Fibroblast of the aortic adventitia (primary cell): ENCODE results near the gene ZDHHC18. TPM values are rescaled to one million over a fixed set of nuclear protein-coding genes. Genes with fewer than 3 reads are reported as not detected.
A peak's percentile ranks its signal among the peaks of the same experiment; 100 is the strongest.
"Not testable (repeated sequence)": the region's sequence is repeated elsewhere in the genome, so short reads cannot be mapped to it uniquely, and the experiment has no call there.

Source experiments
- DNase-seq: peaks from one replicate; pipeline ENCODE4 v3.0.0-alpha.2; 2010; ENCODE audit warnings: low read depth
- H3K4me3 ChIP-seq: 2 replicates; pipeline ENCODE4 v1.5.1; 2011; ENCODE audit warnings: low read depth, mild to moderate bottlenecking, control low read depth, low read length, moderate library complexity
- total RNA-seq: library from RNA; depleted of rRNA; stranded (reverse); fragments of >200 nt; gene quantifications from 2 replicates; pipeline ENCODE4 v1.2.3, GENCODE V29; 2012; ENCODE audit warnings: low replicate concordance
- TF ChIP-seq, protein P1 (sequence below): IDR thresholded peaks from 2 replicates; pipeline ENCODE4 v1.5.1; 2011; ENCODE audit warnings: mild to moderate bottlenecking, low read length, control low read depth, inconsistent platforms; ENCODE audit not compliant: insufficient read depth

The ZDHHC18 gene
- total RNA-seq, 1 donor, result 10.4 TPM

DNA sequence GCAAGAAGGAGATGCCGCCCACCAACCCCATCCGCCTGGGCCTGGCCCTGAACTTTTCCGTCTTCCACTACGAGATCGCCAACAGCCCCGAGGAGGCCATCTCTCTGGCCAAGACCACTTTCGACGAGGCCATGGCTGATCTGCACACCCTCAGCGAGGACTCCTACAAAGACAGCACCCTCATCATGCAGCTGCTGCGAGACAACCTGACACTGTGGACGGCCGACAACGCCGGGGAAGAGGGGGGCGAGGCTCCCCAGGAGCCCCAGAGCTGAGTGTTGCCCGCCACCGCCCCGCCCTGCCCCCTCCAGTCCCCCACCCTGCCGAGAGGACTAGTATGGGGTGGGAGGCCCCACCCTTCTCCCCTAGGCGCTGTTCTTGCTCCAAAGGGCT lies 37.2 kb downstream of the ZDHHC18 start:
- no peak for DNase-seq
- TF ChIP-seq, protein P1, sequence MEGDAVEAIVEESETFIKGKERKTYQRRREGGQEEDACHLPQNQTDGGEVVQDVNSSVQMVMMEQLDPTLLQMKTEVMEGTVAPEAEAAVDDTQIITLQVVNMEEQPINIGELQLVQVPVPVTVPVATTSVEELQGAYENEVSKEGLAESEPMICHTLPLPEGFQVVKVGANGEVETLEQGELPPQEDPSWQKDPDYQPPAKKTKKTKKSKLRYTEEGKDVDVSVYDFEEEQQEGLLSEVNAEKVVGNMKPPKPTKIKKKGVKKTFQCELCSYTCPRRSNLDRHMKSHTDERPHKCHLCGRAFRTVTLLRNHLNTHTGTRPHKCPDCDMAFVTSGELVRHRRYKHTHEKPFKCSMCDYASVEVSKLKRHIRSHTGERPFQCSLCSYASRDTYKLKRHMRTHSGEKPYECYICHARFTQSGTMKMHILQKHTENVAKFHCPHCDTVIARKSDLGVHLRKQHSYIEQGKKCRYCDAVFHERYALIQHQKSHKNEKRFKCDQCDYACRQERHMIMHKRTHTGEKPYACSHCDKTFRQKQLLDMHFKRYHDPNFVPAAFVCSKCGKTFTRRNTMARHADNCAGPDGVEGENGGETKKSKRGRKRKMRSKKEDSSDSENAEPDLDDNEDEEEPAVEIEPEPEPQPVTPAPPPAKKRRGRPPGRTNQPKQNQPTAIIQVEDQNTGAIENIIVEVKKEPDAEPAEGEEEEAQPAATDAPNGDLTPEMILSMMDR, result no peak
- no peak overlapping the region for H3K4me3 ChIP-seq

DNA sequence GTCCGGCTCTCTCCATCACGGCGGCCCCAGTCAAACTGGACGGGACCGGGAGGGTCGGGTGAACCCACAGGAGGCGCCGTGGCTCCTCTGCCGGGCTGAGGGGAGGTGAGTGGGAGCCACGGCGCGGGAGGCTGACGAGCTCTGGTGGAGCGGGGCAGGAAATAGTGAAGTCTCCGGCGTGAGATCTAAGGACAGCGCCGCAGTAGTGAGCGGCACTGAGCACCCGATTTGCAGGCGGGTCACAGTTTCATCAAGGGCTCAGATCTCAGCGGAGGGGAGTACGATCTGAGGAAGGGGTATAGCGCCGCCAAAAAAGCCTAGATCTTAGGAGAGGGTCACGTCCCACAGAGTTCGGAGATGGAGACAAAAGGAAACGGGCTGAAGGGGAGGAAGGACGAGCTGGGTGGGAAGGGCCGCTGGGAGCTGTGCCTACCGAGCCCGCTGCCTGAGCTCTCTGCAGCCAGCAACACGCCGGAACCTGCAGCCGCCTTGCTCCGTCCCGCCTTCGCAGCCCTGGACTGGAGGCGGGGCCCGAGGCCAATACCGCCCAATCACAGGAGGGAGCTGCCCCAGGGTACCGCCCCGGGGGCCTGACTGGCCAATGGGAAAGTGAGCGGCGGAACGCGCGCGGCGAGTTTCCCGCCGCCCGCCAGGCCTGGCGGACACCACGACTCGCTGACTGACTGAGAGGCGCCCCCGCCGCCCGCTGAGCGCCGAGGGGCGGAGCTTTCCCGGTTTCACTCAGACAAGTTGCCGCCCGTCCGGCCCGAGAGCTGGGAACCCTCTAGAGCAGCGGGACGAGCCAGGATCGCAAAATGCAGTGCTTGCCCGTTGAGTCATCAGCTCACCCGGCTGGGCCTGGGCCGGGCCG lies 38.4 kb downstream of the ZDHHC18 start:
- peak; percentile 96 for DNase-seq
- TF ChIP-seq, protein P1, result no peak
- H3K4me3 ChIP-seq, result peak overlapping the region; percentile 75

DNA sequence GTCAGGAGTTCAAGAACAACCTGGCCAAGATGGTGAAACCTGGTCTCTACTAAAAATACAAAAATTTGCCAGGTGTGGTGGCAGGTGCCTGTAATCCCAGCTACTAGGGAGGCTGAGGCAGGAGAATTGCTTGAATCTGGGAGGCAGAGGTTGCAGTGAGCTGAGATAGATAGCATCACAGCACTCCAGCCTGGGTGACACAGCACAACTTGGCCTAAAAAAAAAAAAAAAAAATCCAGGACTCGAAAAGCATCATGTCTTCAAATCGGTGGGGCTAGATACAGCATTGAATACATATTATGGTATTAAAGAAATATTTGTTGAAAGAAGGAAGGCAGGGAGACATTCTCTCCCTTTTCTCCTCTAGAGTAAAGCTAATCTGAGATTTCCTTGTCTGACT lies 46.6 kb downstream of the ZDHHC18 start:
- H3K4me3 ChIP-seq, DNase-seq: not testable (repeated sequence)

DNA sequence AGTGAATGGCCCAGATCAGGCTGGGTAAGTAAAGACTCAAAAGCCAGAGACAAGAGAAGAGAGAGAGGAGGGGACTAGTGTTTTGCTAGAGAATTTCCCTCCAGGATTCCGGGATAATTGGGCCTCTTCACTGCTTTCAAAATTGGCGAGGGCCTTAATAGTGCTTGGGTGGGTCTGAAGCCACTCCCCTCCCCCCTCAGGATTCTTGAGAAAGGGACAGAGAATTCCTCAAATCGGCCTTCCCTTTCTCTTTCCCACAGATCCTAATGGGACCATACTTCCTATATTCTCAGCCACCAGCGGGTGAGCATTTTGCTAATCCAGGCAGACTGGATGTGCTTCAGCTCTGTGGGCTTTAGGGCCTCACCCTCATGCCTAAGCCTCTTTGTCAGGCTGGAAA lies 48.4 kb downstream of the ZDHHC18 start:
- TF ChIP-seq, protein P1, result no peak
- DNase-seq, result no peak
- H3K4me3 ChIP-seq, result no peak overlapping the region

- no peak for DNase-seq
- TF ChIP-seq, protein P1, result no peak
- H3K4me3 ChIP-seq, result no peak overlapping the region
Observed at GRCh38 chr1:26877326-26877725, 50.8 kb downstream of the ZDHHC18 start.

- DNase-seq, result no peak
- TF ChIP-seq, protein P1, result no peak
- no peak overlapping the region for H3K4me3 ChIP-seq
Observed at GRCh38 chr1:26879793-26880192, 53.3 kb downstream of the ZDHHC18 start.

GRCh38 chr1:26881611-26882010 lies 55.1 kb downstream of the ZDHHC18 start:
- not testable (repeated sequence) for H3K4me3 ChIP-seq, DNase-seq
